Forelimb muscle (tissue), 1 donor: ENCODE measurements around the gene USP36. TPM values are rescaled to one million over a fixed set of nuclear protein-coding genes. Genes with fewer than 3 reads are reported as not detected.
"Not testable (repeated sequence)": the region's sequence is repeated elsewhere in the genome, so short reads cannot be mapped to it uniquely, and the experiment has no call there.

Experiments
- DNase-seq: peaks from one replicate; pipeline ENCODE4 v3.0.0-alpha.2; 2013; ENCODE audit warnings: low read depth
- polyA plus RNA-seq: library from polyadenylated mRNA; unstranded; fragments of 120-200 nt; gene quantifications from one replicate; pipeline ENCODE4 v1.2.1, GENCODE V29; 2013; ENCODE audit not compliant: insufficient read length

USP36 gene
- polyA plus RNA-seq, 1 donor, result 26.1 TPM

DNA sequence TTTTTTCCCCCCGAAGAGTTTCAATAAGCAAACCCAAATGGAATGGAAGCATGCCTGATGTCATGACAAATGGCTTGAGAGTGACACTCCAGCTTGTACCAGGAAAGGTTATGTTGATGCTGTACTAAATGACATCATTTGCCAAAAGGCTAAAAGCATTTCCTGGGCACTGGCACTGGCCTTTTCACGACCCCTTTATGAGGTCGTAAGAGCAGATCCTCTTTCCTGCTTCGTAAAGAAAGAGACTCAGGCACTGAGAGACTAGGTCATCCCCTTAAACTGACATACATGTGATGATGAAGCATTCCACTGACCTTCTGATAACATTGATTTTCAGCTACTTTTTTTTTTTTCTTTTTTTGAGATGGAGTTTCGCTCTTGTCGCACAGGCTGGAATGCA lies 31.9 kb upstream of the USP36 start:
- no peak for DNase-seq

DNA sequence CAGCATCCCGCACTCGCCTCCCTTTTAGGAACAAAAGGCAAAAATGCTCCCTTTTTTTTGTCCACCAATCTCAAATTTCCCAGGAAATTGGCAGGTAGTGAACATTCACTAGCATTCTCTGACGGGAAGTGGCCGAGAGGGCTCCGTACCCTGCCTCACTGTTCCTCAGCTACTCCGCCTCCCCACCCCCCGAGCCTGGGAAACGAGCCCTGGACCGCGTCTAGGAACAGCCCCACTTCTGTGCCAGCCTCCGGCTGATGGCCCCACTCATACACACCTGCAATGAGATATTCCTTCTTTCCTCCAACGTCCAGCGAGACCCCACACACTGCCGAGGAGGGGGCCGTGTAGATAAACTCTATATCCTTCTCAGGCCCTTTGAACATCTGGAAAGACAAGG lies 30.0 kb upstream of the USP36 start:
- DNase-seq, result no peak

DNA sequence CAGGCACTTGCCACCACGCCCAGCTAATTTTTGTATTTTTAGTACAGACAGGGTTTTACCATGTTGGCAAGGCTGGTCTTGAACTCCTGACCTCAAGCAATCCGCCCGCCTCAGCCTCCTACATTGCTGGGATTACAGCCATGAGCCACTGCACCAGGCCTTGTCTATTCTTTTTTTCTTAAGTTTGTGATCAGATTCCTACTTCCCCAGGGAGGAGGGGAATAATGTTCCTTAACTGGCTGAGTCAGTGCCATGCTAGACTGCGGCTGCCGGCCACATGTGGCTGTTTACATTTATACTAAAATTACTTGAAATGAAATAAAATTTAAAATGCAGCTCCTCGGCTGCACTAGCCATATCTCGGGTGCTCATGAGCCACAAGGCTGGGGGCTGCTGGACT lies 27.8 kb upstream of the USP36 start:
- no peak for DNase-seq

DNA sequence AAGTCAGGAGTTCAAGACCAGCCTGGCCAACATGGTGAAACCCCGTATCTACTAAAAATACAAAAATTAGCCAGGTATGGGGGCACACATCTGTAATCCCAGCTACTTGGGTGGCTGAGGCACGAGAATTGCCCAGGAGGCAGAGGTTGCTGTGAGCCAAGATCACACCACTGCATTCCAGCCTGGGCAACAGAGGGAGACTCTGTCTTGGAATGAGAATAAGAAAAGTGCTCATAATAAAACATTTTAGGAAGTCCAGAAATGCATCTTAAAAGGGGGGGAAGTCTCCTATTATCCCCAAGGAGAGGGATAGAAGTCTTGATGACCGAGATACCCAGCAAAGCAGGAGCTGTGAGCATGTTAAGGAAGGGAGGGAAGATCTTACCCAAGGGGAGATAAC lies 26.4 kb upstream of the USP36 start:
- DNase-seq, result not testable (repeated sequence)

DNA sequence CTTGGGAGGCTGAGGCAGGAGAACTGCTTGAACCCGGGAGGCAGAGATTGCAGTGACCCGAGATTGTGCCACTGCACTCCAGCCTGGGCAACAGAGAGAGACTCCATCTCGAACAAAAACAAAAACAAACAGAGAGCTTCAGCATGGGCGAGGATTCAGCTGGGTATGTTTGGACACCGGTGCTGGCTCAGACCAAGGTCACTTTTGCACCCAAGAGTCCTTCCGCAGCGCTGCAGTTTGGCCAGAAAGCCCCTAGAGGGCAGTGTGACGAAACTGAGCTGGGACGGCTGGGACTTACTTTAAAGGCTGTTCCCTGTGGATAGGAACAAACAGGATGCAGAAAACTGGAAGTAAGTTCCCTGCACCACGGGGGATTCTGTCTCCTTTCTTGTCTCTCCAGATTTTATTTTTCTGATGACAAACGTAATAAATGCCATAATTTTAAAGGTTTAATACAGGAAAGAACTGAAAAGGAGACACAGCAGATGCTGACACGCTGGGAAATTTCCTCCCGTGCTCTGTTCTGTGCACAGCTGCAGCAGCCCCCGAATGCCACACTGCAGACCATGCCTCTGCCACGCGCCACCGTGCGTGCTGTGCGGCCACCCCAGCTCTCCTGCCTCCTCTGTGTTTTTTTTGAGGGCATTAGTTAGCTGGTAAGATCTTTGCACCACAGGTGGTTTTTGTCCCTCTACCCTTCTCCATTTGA lies 25.2 kb upstream of the USP36 start:
- no peak for DNase-seq

DNA sequence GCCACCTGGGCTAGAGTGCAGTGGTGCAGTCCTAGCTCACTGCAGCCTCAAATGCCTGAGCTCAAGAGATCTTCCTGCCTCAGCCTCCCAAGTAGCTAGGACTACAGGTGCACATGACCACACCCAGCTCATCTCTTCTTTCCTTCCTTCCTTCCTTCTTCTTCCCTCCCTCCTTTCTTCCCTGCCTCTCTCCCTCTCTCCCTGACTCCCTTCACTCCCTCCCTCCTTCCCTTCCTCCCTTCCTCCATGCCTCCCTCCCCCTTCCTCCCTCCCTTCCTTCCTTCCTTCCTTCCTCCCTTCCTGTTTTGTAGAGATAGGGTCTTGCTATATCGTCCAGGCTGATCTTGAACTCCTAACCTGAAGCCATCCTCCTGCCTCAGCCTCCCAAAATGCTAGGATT lies 23.5 kb upstream of the USP36 start:
- DNase-seq, result no peak

DNA sequence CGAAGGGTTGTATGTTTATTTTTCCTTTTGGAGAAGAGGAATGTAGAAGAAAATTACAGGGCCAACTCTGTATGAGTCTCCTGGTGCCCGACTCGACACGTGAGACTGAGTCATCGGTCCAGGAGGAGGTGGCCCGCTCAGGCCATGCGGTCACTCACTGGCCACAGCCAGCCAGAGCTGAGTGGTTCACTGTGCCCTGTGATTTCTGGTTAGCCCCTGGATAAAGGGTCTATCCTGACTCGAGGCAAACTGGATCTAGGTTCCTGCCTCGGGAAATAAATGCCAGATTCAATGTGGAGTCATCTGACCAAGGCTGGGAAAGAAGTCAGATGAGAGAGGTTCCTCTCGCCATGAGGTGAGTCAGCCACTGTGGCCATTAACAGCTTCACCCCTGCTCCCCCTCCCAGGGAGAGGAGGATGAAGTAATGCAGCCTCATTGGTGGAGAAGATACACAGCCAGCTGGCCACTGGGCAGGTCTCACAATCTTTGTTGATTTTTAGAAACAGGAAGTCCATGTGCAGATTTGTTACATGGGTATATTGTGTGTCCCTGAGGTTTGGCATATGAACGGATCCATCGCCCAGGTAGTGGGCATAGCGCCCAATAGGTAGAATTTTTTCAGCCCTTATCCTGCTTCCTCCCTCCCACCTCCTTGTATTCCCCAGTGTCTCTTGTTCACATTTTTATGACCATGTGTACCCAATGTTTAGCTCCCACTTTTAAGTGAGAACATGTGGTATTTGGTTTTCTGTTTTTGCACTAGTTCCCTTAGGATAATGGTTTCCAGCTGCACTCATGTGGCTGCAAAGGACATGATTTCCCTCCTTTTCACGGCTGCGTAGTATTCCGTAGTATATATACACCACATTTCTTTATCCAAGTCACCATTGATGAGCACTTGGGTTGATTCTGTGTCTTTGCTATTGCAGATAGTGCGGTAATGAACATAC lies 21.7 kb upstream of the USP36 start:
- no peak for DNase-seq

DNA sequence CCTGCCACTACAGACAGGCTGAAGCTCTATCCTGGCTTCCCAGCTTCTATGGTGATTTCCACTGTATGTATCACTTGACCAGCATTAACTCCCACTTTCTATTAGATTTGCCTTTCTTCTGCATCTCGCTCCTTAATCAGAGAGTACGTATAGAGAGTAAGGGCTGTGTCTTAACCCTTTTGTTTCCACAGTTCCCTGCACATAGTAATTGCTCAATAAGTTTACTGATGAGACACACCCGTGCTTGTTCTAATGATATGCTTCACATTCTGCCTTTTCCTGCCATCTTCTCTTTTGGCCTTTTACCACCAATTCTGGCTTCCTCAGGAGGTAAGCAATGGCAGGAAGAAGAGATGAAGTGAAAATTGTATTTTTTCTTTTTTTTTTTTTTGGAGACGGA lies 20.6 kb upstream of the USP36 start:
- DNase-seq, result no peak

DNA sequence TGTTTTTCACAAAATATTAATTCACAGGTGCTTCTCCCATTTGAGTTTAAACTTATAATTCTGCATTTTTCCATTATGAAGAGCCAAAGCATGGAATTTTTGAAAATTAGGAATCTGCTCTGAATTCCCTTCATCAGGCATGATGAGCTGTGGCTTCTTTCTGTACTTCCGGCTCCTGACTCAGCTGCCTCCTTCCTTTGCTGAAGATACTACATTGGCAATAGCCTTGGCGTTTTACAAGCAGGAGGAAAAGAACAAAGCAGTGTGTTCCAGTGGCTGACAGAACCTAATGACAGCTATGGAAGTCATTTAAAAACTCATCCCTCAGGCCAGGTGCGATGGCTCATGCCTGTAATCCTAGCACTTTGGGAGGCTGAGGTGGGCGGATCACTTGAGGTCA lies 18.4 kb upstream of the USP36 start:
- no peak for DNase-seq

DNA sequence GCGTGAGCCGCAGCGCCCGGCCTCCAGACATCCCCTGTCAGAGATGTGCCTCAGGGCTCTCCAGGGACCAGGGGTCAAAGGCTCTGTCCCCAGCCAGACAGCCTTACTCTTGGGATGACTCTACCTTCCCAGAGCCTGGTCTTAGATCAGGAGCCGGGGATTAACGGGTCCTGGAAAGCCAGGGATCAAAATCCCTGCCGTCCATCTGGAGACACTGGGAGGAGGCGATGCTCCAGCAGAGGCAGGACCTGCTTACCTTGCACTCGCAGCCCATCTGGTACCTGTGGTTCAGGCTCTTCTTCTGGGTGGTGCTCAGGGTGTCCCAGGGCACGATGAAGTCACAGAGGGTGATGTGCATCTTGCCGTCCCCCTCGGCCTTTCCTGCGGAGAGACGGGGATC lies 16.7 kb upstream of the USP36 start:
- DNase-seq, result no peak

DNA sequence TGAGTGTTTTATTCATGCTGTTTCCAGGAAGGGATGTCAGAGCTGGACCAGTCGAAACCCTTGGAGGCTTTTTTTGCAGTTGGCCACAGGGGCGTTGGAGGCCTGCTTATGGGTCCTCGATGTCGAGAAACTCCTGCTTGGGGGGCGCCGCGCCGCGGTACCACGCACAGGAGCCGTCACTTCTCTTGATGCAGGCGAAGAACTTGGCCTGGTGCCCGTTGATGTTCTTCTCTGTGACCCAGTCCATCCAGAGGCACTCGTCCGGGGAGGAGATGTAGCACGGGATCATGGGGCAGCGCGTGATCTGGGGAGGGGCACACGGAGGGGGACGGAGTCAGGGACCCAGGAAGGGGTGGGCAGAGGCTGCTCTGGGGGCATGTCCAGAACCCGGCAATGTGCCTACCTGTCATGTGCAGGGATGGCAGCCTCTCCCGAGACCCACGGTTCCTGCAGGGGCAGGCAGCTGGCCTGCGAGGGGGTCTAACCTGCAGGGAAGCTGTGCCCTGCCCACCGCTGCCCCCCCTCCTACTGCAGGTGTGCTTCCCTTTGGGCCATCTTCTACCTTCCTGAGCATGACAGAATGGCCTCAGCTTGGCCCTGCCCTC lies 15.0 kb upstream of the USP36 start:
- DNase-seq, result no peak

DNA sequence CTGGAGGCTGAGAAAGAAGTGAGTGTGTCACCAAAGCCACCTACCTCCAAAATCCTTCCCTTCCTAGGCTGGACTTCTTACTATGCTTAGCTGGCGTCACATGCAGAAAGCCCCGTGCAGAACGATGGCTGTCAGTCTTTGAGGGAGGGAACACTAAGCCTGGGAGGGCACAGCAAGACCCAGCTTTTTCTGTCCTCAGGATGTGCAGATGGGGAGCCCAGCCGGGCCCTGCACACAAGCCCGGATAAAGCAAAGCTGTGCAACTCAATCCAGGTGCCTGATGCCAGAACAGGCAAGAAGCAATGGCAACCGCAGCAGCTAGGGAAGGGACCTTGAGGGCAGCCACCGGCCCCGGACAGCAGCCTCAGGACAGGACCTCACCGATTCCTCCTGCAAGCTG lies 13.9 kb upstream of the USP36 start:
- no peak for DNase-seq

DNA sequence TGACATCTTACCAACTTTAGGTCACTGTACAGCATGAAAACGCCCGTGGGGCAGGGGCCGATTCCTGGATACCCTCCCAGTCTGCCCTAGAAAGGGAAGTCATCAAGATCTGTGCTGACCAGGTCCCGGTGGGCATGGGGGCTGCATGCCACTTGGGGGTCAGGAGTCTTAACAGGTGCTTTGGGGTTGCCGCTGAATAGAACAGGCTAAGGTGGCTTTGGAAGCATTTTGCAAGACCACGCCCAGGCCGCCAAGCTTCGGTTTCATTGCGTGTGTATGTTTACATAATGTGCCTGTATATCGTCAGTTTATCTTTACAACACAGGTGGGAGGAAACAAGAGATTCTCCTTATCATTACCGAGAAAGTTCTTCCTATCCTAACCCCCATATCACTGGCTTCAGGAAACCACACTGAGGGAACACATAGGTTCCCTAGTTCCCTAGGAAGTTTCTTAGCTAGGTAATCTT lies 13.3 kb upstream of the USP36 start:
- no peak for DNase-seq

DNA sequence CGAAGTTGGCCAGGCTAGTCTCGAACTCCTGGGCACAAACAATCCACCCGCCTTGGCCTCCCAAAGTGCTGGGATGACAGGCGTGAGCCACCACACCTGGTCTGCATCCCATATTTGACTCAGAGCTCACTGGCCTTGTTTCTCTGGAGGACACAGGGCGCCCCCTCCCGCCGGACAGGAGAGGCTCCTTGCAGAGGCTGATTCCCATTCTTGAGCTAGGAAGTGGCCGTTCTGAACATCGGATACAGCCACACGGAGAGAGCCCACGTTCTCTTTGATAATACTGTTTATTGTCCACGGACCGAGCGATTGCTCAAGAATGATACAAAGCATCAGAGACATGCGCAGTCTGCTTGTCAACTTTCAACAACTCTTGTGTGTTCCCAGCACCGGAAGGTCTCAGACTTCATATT lies 12.1 kb upstream of the USP36 start:
- DNase-seq, result no peak

DNA sequence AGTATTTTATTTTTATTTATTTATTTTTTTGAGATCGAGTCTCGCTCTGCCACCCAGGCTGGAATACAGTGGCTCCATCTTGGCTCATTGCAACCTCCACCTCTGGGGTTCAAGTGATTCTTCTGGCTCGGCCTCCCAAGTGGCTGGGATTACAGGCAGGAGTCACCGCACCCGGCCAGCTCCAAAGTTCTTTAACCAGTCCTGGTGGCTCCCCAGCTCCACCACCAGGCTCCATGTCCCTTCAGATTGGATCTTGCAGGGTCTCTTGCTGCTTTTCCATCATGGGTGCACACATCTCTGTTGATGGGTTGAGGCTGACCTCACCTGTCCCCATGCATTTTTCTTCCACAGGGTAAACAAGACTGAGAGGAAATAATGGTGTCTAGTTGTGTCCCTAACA lies 8.4 kb upstream of the USP36 start:
- DNase-seq, result no peak

DNA sequence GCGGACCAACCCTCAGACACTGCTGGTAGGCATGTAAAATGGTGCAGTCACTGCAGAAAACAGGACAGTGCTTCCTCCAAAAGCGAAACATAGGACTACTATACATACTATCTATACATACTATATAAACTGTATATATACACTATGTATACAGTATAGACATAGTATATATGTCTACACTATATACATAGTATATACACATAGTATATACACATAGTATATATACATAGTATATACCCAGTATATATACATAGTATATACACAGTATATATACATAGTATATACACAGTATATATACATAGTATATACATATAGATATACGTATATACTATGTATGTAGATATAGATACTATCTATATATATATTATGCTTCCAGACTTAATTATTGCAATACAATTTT lies 6.4 kb upstream of the USP36 start:
- DNase-seq, result no peak

DNA sequence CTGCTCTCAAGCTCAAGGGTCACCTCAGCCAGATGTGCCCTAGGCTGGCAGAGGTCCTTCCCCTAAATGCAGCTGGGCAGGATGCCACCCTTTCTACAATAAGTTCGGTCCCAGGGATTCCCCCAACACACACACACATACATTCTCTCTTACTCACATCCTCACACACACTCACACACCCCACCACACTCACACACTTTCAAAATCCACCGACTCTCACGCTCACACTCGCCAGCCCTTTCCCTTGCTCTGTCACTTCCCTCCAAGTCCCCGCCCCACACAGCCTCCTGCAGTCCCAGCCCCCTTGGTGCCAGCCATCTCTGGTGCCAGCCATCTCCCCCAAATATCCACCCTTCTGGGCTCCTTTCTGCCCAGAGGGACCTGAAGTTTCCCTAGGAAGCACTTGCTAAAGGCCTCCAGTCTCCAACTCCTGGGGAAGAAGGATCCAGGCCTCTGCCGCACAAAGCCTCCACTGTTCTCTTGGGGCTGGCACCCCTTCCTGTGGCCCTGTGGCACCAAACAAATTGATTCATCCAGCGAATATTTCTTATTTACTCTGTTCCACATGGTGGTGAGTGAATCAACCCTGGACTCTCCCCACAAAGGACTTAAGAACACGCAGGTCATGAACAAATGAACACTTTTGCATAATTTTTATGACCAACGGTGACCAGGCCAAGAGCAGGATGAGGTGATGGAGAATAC lies 3.8 kb upstream of the USP36 start:
- DNase-seq, result no peak

DNA sequence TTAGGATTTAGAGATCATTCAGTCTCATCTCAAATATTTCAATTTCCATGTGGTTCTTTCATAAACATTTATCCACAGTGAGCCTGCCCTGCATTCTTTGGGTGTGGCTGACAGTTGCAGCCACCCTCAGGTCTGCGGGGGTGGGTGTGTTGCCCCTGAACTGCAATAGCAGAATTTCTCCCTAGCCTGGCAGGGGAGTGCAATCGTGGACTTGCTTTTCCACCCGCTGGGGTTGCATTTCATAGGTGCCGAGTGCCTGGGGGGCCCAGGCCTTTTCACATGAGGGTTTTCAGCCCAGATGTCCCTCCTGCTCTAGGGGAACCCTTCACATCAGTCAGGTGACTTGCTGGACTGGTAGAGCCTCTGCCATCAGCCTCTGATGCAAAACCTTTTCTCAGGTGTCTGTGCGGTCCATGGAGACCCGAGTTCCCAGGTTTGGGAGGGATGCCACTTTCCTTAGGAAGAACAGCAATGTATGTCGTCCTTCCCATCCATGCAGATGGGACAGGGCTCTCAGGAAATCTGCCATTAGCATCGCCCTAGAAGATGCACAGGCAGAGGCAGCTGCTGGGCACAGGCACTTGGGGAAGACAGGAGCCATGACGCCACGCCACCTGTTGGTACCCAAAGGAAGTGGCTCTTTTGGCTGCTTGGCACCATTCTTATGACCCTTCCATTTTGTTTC lies 2.4 kb upstream of the USP36 start:
- no peak for DNase-seq

DNA sequence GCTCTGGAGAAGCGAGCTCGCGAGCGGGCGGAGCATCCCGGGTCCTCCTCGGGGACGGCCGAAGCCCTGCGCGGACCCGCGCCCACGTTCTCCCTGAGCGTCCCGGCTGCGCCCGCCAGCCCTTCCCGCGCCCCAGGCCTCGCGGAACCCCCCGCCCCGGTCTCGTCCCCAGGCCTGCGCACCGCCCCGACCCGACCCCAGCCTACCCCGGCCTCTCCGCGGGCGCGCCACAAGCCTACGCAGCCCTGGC lies 159 bp downstream of the USP36 start:
- no peak for DNase-seq

DNA sequence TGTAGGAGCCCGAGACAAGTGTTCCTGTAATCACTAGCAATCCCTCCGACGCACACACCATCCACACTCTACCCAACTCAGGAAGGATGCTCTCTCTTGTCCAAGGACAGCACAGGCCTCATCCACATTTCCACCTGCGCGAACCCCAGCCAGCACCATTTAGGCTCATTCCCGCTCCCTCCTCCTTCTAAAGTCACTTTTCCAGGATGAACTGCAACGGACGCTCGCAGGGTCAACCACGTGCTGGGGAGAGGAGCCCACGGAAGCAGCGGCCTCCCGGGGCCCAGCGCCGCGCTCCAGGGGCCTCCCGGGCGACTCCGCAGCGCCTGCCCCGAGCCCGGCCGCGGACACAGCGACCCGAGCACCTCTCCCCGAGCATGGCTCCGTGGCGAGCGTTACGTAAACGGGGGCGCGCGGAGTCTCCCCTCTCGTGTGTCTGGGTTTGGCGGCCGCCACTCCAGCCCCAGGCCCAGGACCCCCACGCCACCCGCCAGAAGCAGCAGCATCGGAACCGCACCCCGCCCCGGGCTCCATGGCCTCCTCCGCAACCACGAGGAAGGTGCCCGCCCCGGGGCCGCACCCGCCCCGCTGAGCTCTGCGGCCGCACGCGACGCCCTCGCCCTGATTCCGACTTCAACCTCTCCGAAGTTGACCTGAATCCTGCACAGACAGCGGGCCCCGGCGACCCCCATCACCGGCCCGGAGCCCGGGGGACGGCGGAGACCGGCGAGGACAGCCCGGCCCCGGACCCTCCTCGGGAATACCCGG lies 668 bp downstream of the USP36 start:
- DNase-seq, result no peak

DNA sequence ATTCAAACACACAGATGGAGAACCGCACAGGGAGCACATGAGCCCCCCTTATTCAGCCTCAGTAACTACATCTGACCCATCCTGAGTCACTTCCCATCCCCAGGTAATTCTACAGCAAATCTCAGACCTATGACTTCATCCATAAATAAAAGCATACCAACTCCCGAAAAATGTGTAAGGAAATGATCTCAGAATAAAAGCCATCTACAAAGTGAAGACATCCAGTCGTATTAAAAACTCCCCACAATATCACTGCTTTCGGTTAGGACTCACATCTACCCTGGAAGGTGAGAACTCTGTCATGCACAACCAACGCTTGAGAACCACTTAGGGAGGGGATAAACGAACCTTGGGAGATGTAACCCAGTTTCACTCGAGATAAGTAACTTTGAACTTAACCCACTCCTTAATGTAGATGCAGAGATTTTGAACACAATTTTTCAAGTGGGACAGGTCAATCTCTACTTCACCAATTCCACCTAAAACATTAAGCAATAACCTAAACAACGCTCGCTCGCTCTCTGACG lies 1.3 kb downstream of the USP36 start:
- DNase-seq, result no peak
